ENCODE results near the gene SYNE2. TPM values are rescaled to one million over a fixed set of nuclear protein-coding genes. Genes with fewer than 3 reads are reported as not detected.
"Not testable (repeated sequence)": the region's sequence is repeated elsewhere in the genome, so short reads cannot be mapped to it uniquely, and the experiment has no call there.

Gene SYNE2
- polyA plus RNA-seq, 2 donors, result 48.5 to 76.2 TPM

DNA sequence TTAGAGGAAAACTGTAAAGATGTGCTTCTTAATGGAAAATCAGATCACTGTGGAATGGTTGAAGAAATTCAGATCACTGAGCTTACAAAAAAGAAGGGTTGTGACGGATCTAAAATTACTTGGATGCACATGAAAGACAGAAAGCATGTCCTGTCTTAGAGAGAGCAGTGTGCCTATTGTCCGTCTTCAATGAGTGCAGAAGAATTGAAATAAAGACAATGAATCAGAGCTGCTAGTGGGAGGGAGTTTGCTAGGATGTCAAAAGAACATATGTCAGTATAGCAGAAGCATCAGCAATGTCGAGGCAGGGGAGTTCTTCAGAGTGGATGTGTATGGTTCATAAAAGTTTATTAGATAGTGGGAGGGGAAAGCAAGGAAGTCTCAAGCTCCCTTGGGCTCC lies 172.7 kb downstream of the SYNE2 start:
- Histone ChIP-seq H3K9me3 (ENCODE audit: control insufficient read depth in 2 of 2, insufficient read depth in 1 of 2, low read depth in 1 of 2, low read length in 1 of 2) (no peaks in the 10 kb centered on the region), H3K27ac (ENCODE audit: low read depth in 2 of 2, low read length in 1 of 2) (no peak overlapping the region), H3K36me3 (ENCODE audit: control insufficient read depth in 2 of 2, insufficient read depth in 2 of 2, low read length in 1 of 2) (peaks cover 6 to 9% of the 10 kb centered on the region in 2 donors), H3K4me3 (ENCODE audit: low read depth in 1 of 2, low read length in 2 of 2) (no peak overlapping the region), H3K27me3 (ENCODE audit: control insufficient read depth in 1 of 2, insufficient read depth in 2 of 2, low read length in 2 of 2) (no peaks in the 10 kb centered on the region), H3K4me1 (ENCODE audit: control insufficient read depth in 2 of 2, insufficient read depth in 2 of 2, low read length in 1 of 2) (no peaks in the 10 kb centered on the region)
- WGBS, 2 donors, result 68 to 85% methylated on average over 3 of the region's 3 CpGs

GRCh38 chr14:64026600-64026999 lies 173.8 kb downstream of the SYNE2 start:
- no peak overlapping the region for H3K27ac ChIP-seq (ENCODE audit: low read depth in 2 of 2, low read length in 1 of 2)
- no peaks in the 10 kb centered on the region for H3K9me3 ChIP-seq (ENCODE audit: control insufficient read depth in 2 of 2, insufficient read depth in 1 of 2, low read depth in 1 of 2, low read length in 1 of 2)
- H3K4me1 ChIP-seq (ENCODE audit: control insufficient read depth in 2 of 2, insufficient read depth in 2 of 2, low read length in 1 of 2), result no peaks in the 10 kb centered on the region
- H3K27me3 ChIP-seq (ENCODE audit: control insufficient read depth in 1 of 2, insufficient read depth in 2 of 2, low read length in 2 of 2), result no peaks in the 10 kb centered on the region
- H3K36me3 ChIP-seq (ENCODE audit: control insufficient read depth in 2 of 2, insufficient read depth in 2 of 2, low read length in 1 of 2), result peaks cover 6 to 9% of the 10 kb centered on the region in 2 donors
- 92 to 99% methylated on average over 2 of the region's 2 CpGs for WGBS, 2 donors
- no peak overlapping the region for H3K4me3 ChIP-seq (ENCODE audit: low read depth in 1 of 2, low read length in 2 of 2)

DNA sequence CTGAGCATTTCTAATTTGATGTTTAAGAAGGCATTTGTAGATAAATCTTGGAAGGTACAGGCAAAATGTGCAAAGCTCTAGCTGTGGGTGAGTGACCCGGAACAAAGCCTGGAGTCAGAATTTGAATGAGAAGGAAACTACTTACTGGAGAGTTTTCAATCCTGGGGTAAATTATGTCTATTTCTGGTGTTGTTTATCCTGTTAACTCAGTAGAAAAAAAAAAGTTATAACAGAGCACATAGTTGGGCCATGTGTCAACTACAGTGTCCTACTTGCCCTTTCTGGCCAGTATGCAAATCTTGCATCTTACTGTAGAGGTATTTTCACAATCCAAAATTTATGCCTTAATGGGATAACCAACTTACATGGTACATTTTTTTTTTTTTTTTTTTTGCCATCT lies 182.3 kb downstream of the SYNE2 start:
- Histone ChIP-seq H3K36me3 (ENCODE audit: control insufficient read depth in 2 of 2, insufficient read depth in 2 of 2, low read length in 1 of 2) (no peaks in the 10 kb centered on the region), H3K27ac (ENCODE audit: low read depth in 2 of 2, low read length in 1 of 2) (no peak overlapping the region), H3K27me3 (ENCODE audit: control insufficient read depth in 1 of 2, insufficient read depth in 2 of 2, low read length in 2 of 2) (no peaks in the 10 kb centered on the region), H3K9me3 (ENCODE audit: control insufficient read depth in 2 of 2, insufficient read depth in 1 of 2, low read depth in 1 of 2, low read length in 1 of 2) (no peaks in the 10 kb centered on the region), H3K4me1 (ENCODE audit: control insufficient read depth in 2 of 2, insufficient read depth in 2 of 2, low read length in 1 of 2) (no peaks in the 10 kb centered on the region), H3K4me3 (ENCODE audit: low read depth in 1 of 2, low read length in 2 of 2) (no peak overlapping the region)
- 78 to 94% methylated on average over 1 of the region's 1 CpG for WGBS, 2 donors

- H3K4me3 ChIP-seq (ENCODE audit: low read depth in 1 of 2, low read length in 2 of 2); H3K27ac ChIP-seq (ENCODE audit: low read depth in 2 of 2, low read length in 1 of 2); H3K36me3 ChIP-seq (ENCODE audit: control insufficient read depth in 2 of 2, insufficient read depth in 2 of 2, low read length in 1 of 2); H3K27me3 ChIP-seq (ENCODE audit: control insufficient read depth in 1 of 2, insufficient read depth in 2 of 2, low read length in 2 of 2); H3K9me3 ChIP-seq (ENCODE audit: control insufficient read depth in 2 of 2, insufficient read depth in 1 of 2, low read depth in 1 of 2, low read length in 1 of 2); H3K4me1 ChIP-seq (ENCODE audit: control insufficient read depth in 2 of 2, insufficient read depth in 2 of 2, low read length in 1 of 2): not testable (repeated sequence)
- 98% methylated on average over 49 to 65 of the region's 66 CpGs for WGBS, 2 donors
Observed at GRCh38 chr14:64037869-64038745, 185.3 kb downstream of the SYNE2 start.

DNA sequence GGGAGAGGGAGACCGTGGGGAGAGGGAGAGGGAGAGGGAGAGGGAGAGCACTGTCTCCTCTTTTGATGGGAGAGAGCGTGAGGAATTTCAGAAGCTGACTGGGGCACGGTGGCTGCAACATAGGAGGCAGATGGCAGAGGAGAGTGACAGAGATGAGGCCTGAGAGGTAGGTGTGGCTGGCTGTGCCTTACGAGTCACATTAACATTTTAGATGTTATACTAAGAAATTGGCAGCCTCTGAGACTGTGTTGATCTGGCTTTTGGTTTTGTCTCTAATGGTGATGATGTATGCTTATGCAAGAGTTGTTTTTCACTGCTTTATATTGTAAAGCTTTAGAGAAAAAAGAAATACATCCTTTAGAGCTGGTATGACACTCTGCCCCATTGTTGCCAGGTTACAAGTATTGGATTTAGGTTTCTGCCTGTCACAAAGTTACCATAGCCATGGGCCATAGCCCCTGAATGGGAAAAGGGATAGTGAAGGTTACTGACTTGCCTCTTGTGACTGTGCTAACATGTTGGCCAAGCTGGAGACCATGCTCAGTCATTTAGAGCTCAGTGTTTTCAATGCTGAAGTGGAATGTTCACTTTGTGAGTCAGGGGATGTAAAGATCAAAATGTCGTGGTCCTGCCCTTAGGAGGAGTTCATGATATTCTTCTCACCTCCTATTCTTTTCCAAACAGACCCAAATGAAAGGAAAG lies 186.2 kb downstream of the SYNE2 start:
- Histone ChIP-seq H3K36me3 (ENCODE audit: control insufficient read depth in 2 of 2, insufficient read depth in 2 of 2, low read length in 1 of 2) (peaks cover 0 to 3% of the 10 kb centered on the region in 2 donors), H3K27me3 (ENCODE audit: control insufficient read depth in 1 of 2, insufficient read depth in 2 of 2, low read length in 2 of 2) (no peaks in the 10 kb centered on the region), H3K4me3 (ENCODE audit: low read depth in 1 of 2, low read length in 2 of 2) (no peak overlapping the region), H3K4me1 (ENCODE audit: control insufficient read depth in 2 of 2, insufficient read depth in 2 of 2, low read length in 1 of 2) (no peaks in the 10 kb centered on the region), H3K9me3 (ENCODE audit: control insufficient read depth in 2 of 2, insufficient read depth in 1 of 2, low read depth in 1 of 2, low read length in 1 of 2) (no peaks in the 10 kb centered on the region), H3K27ac (ENCODE audit: low read depth in 2 of 2, low read length in 1 of 2) (no peak overlapping the region)
- WGBS, 2 donors, result 79 to 84% methylated on average over 4 of the region's 5 CpGs

DNA sequence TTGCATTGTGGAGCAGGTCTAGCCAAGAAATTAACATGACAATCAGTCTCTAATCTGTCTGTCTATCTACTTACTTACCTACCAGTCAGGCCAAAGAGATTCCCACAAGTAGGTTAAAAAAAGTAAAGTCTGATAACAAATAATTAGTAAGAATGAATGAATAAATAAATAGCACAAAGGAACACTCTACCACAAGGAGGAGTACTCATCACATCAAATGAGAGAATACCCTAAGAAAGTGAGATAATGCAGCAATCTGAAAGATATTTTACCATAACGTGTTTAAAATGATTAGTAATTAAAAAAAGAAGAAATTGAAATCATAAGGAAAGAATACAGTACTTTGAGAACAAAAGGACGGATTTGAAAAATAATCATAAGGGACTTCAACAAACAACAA lies 187.2 kb downstream of the SYNE2 start:
- 92 to 94% methylated on average over 2 of the region's 2 CpGs for WGBS, 2 donors
- no peak overlapping the region for H3K27ac ChIP-seq (ENCODE audit: low read depth in 2 of 2, low read length in 1 of 2)
- no peaks in the 10 kb centered on the region for H3K4me1 ChIP-seq (ENCODE audit: control insufficient read depth in 2 of 2, insufficient read depth in 2 of 2, low read length in 1 of 2)
- H3K4me3 ChIP-seq (ENCODE audit: low read depth in 1 of 2, low read length in 2 of 2), result no peak overlapping the region
- peaks cover 0 to 3% of the 10 kb centered on the region in 2 donors for H3K36me3 ChIP-seq (ENCODE audit: control insufficient read depth in 2 of 2, insufficient read depth in 2 of 2, low read length in 1 of 2)
- no peaks in the 10 kb centered on the region for H3K27me3 ChIP-seq (ENCODE audit: control insufficient read depth in 1 of 2, insufficient read depth in 2 of 2, low read length in 2 of 2)
- H3K9me3 ChIP-seq (ENCODE audit: control insufficient read depth in 2 of 2, insufficient read depth in 1 of 2, low read depth in 1 of 2, low read length in 1 of 2), result no peaks in the 10 kb centered on the region

DNA sequence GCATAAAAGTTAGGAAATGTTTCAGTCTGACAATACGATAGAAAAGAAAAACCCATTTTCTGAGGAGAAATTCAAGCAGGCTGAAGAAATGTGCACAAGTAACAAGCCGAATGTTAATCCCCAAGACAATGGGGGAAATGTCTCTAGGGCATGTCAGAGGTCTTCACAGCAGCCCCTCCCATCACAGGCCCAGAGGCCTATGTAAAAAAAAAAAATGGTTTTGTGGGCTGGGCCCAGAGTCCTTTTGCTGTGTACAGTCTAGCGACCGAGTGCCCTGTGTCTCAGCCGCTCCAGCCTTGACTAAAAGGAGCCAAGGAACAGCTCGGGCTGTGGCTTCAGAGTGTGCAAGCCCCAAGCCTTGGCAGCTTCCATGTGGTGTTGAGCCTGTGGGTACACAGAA lies 190.5 kb downstream of the SYNE2 start:
- not testable (repeated sequence) for H3K9me3 ChIP-seq (ENCODE audit: control insufficient read depth in 2 of 2, insufficient read depth in 1 of 2, low read depth in 1 of 2, low read length in 1 of 2); H3K4me1 ChIP-seq (ENCODE audit: control insufficient read depth in 2 of 2, insufficient read depth in 2 of 2, low read length in 1 of 2); H3K4me3 ChIP-seq (ENCODE audit: low read depth in 1 of 2, low read length in 2 of 2); H3K36me3 ChIP-seq (ENCODE audit: control insufficient read depth in 2 of 2, insufficient read depth in 2 of 2, low read length in 1 of 2); H3K27me3 ChIP-seq (ENCODE audit: control insufficient read depth in 1 of 2, insufficient read depth in 2 of 2, low read length in 2 of 2); H3K27ac ChIP-seq (ENCODE audit: low read depth in 2 of 2, low read length in 1 of 2)
- WGBS, 2 donors, result 90 to 97% methylated on average over 6 of the region's 6 CpGs

- H3K4me3 ChIP-seq (ENCODE audit: low read depth in 1 of 2, low read length in 2 of 2), result no peak overlapping the region
- H3K4me1 ChIP-seq (ENCODE audit: control insufficient read depth in 2 of 2, insufficient read depth in 2 of 2, low read length in 1 of 2), result no peaks in the 10 kb centered on the region
- peaks cover 3% of the 10 kb centered on the region in 2 donors for H3K36me3 ChIP-seq (ENCODE audit: control insufficient read depth in 2 of 2, insufficient read depth in 2 of 2, low read length in 1 of 2)
- H3K9me3 ChIP-seq (ENCODE audit: control insufficient read depth in 2 of 2, insufficient read depth in 1 of 2, low read depth in 1 of 2, low read length in 1 of 2), result no peaks in the 10 kb centered on the region
- 81 to 83% methylated on average over 2 of the region's 2 CpGs for WGBS, 2 donors
- no peak overlapping the region for H3K27ac ChIP-seq (ENCODE audit: low read depth in 2 of 2, low read length in 1 of 2)
- H3K27me3 ChIP-seq (ENCODE audit: control insufficient read depth in 1 of 2, insufficient read depth in 2 of 2, low read length in 2 of 2), result no peaks in the 10 kb centered on the region
Observed at GRCh38 chr14:64045091-64045490, 192.3 kb downstream of the SYNE2 start.

- no peaks in the 10 kb centered on the region for H3K9me3 ChIP-seq (ENCODE audit: control insufficient read depth in 2 of 2, insufficient read depth in 1 of 2, low read depth in 1 of 2, low read length in 1 of 2)
- no peaks in the 10 kb centered on the region for H3K27me3 ChIP-seq (ENCODE audit: control insufficient read depth in 1 of 2, insufficient read depth in 2 of 2, low read length in 2 of 2)
- WGBS, 2 donors, result 82 to 94% methylated on average over 2 of the region's 2 CpGs
- H3K36me3 ChIP-seq (ENCODE audit: control insufficient read depth in 2 of 2, insufficient read depth in 2 of 2, low read length in 1 of 2), result peaks cover 0 to 8% of the 10 kb centered on the region in 2 donors
- no peaks in the 10 kb centered on the region for H3K4me1 ChIP-seq (ENCODE audit: control insufficient read depth in 2 of 2, insufficient read depth in 2 of 2, low read length in 1 of 2)
- no peak overlapping the region for H3K4me3 ChIP-seq (ENCODE audit: low read depth in 1 of 2, low read length in 2 of 2)
- no peak overlapping the region for H3K27ac ChIP-seq (ENCODE audit: low read depth in 2 of 2, low read length in 1 of 2)
Observed at GRCh38 chr14:64049616-64050381, 197.0 kb downstream of the SYNE2 start.
